ENCODE results near the gene ERCC6L. TPM values are rescaled to one million over a fixed set of nuclear protein-coding genes. Genes with fewer than 3 reads are reported as not detected.

The ERCC6L gene
- total and polyA plus RNA-seq, 2 of the 13 experiments (the other 11 are each of a cell fraction or from before 2014, with no cell fraction given): 0.86 to 9.5 TPM

GRCh38 chrX:72260448-72260847 lies 21.6 kb upstream of the ERCC6L start:
- ChIA-PET CTCF (ENCODE audit: low intra/inter-chr PET ratio, low total read pairs) (no interaction called here), POLR2A (no interaction called here)
- 62% methylated on average over 4 of the region's 4 CpGs for WGBS (ENCODE audit: low lambda C conversion rate)
- Histone ChIP-seq H3K27ac (ENCODE audit: extremely low read length, insufficient read depth, low read length) (no peak overlapping the region), H3K79me2 (ENCODE audit: insufficient read depth, low read length) (no peaks in the 10 kb centered on the region), H3K4me3 (replicated peaks in 1 of 3; ENCODE audit: insufficient read depth in 1 of 3, low read depth in 2 of 3, low read length in 3 of 3) (no peak overlapping the region), H3K36me3 (replicated peaks in 1 of 2; ENCODE audit: control insufficient read depth in 1 of 2, insufficient read depth in 2 of 2, low read length in 2 of 2) (no peaks in the 10 kb centered on the region), H2AFZ (ENCODE audit: low read length) (no peak overlapping the region), H3K4me2 (ENCODE audit: low read depth, low read length) (no peak overlapping the region), H3K27me3 (ENCODE audit: control insufficient read depth in 1 of 2, insufficient read depth in 2 of 2, low read length in 2 of 2) (no peaks in the 10 kb centered on the region), H4K20me1 (ENCODE audit: insufficient read depth, low read length) (no peaks in the 10 kb centered on the region), H3K4me1 (ENCODE audit: insufficient read depth, low read length) (peaks cover 44% of the 10 kb centered on the region), H3K9ac (ENCODE audit: insufficient read depth, low read depth, low read length) (no peak overlapping the region), H3K9me3 (ENCODE audit: low read length) (no peaks in the 10 kb centered on the region)
- FAIRE-seq: no peak
- no TSS peak for BruUV-seq (replicated peaks)
- no peak for DNase-seq (ENCODE audit: low spot score)
- TF ChIP-seq HHEX (CRISPR knock-in tag; IDR thresholded peaks at IDR 0.05) (no peak), HNF4G (IDR thresholded peaks at IDR 0.05; ENCODE audit: borderline replicate concordance, low read depth, low read length) (no peak), HNF4G (CRISPR knock-in tag; IDR thresholded peaks at IDR 0.05; ENCODE audit: borderline replicate concordance, low read depth) (no peak), ZNF276 (CRISPR knock-in tag; IDR thresholded peaks at IDR 0.05; ENCODE audit: low read depth) (no peak), ZNF317 (CRISPR knock-in tag; IDR thresholded peaks at IDR 0.05) (no peak), ZNF563 (CRISPR knock-in tag; IDR thresholded peaks at IDR 0.05) (no peak), ATAD3A (CRISPR knock-in tag; IDR thresholded peaks at IDR 0.05) (no peak)
- intact Hi-C loops (cut with micrococcal nuclease; ENCODE audit: unreplicated experiment) (no loop called here), in situ Hi-C loops (cut with HindIII; ENCODE audit: extremely low pct_ligation_motif_present, low pct_unique_long_range_greater_than_20kb) (no loop called here)
- ATAC-seq: no peak

DNA sequence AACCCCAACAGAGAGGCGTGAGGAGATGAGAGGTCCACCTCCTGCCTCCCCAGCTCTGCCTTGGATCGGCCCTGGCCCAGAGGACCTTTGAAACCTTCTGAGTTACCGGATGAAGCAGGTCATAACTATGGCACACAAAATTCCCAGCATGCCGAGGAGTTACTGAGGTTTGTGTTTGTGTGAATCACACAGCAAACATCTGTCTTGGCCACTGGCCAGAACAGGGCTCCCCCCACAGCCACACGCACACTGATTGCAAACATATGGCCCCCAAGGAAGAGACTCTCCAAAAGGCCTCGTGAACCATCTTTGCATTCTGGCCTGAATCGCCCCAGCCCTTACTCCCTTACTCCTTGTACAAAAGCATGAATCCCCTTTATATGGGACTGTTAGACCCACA lies 19.3 kb upstream of the ERCC6L start:
- peak overlapping the region; percentile 49 for H3K27ac ChIP-seq (ENCODE audit: extremely low read length, insufficient read depth, low read length)
- H3K9ac ChIP-seq (ENCODE audit: insufficient read depth, low read depth, low read length): peak overlapping the region; percentile 49
- in situ Hi-C loops (cut with HindIII; ENCODE audit: extremely low pct_ligation_motif_present, low pct_unique_long_range_greater_than_20kb): no loop called here
- no TSS peak for BruUV-seq (replicated peaks)
- peak; percentile 64 for DNase-seq (ENCODE audit: low spot score)
- peak overlapping the region; percentile 16 to 61 (median 32); a peak in 4 of 6 replicates for H3K4me3 ChIP-seq (replicated peaks in 1 of 3; ENCODE audit: insufficient read depth in 1 of 3, low read depth in 2 of 3, low read length in 3 of 3)
- CTCF ChIA-PET (ENCODE audit: low intra/inter-chr PET ratio, low total read pairs): no interaction called here
- H4K20me1 ChIP-seq (ENCODE audit: insufficient read depth, low read length): no peaks in the 10 kb centered on the region
- peak; percentile 87 for FAIRE-seq
- peak; percentile 83 for ATAC-seq
- intact Hi-C loops (cut with micrococcal nuclease; ENCODE audit: unreplicated experiment): no loop called here
- H3K79me2 ChIP-seq (ENCODE audit: insufficient read depth, low read length): no peaks in the 10 kb centered on the region
- 6% methylated on average over 3 of the region's 7 CpGs for WGBS (ENCODE audit: low lambda C conversion rate)
- no peaks in the 10 kb centered on the region for H3K9me3 ChIP-seq (ENCODE audit: low read length)
- H3K4me1 ChIP-seq (ENCODE audit: insufficient read depth, low read length): peaks cover 40% of the 10 kb centered on the region
- peak overlapping the region; percentile 74 for H3K4me2 ChIP-seq (ENCODE audit: low read depth, low read length)
- no peaks in the 10 kb centered on the region for H3K27me3 ChIP-seq (ENCODE audit: control insufficient read depth in 1 of 2, insufficient read depth in 2 of 2, low read length in 2 of 2)
- POLR2A ChIA-PET: interaction anchor here (0.9 to 2.5 kb wide), 3 partner anchors 10 to 19 kb away, joined by 4 to 10 read pairs (median 4); partner anchors contain the start of gene RPS4X
- no peak overlapping the region for H2AFZ ChIP-seq (ENCODE audit: low read length)
- H3K36me3 ChIP-seq (replicated peaks in 1 of 2; ENCODE audit: control insufficient read depth in 1 of 2, insufficient read depth in 2 of 2, low read length in 2 of 2): no peaks in the 10 kb centered on the region
- TF ChIP-seq SOX6 (IDR thresholded peaks at IDR 0.05): no peak
- peak; percentile 34 for TF ChIP-seq SOX6 (CRISPR knock-in tag; IDR thresholded peaks at IDR 0.05)
- peak; percentile 93 for TF ChIP-seq FOSL2 (CRISPR knock-in tag; IDR thresholded peaks at IDR 0.05)
- 0 out of 2 replicates have a peak, but pooled peaks have one; percentile 39 for TF ChIP-seq POLR2G (IDR thresholded peaks at IDR 0.05; ENCODE audit: low read depth, low read length)
- 0 out of 2 replicates have a peak, but pooled peaks have one; percentile 11 for TF ChIP-seq ZIK1 (CRISPR knock-in tag; IDR thresholded peaks at IDR 0.05; ENCODE audit: borderline replicate concordance, low read depth)

All from HepG2 (cell line).